Left colon (tissue), 2 donors: ENCODE results near the gene ERBB4. TPM values are rescaled to one million over a fixed set of nuclear protein-coding genes. Genes with fewer than 3 reads are reported as not detected.
A peak's percentile ranks its signal among the peaks of the same experiment; 100 is the strongest.

ENCODE experiments used
- ATAC-seq: fragments of 200-7000 bp; cut with Tn5 transposase; one replicate; pipeline ENCODE4 v1.9.1; 2020; ENCODE audit warnings: mild to moderate bottlenecking, moderate library complexity
- DNase-seq, 2 donors: peaks; one replicate each; pipeline ENCODE4 v3.0.0-alpha.2; 2020
- intact Hi-C, 2 donors: fragments of 100-400 bp; cut with DNase I in 1 of 2; cut with micrococcal nuclease in 1 of 2; formaldehyde crosslinking; loops; one replicate each; pipeline versions ENCODE4 v1.11.2 to v1.14.0; 2022; cut with DNase I, micrococcal nuclease
- total RNA-seq, 2 donors: library from RNA; stranded (reverse); fragmentation: NEBNext Ultra II Directional; extraction: Animal tissue kit (Norgen Biotek cat#: 25700); gene quantifications; one replicate each; pipeline ENCODE4 v1.2.1, GENCODE V29; 2021
- donor health status: DM: no; HTN: no; CAD: no.
- donor health status: DM: yes; HTN: yes; CAD: no.

ERBB4 gene
- total RNA-seq, 2 donors from 2014 or later: 0.18 to 0.70 TPM

- intact Hi-C loops: no loop called here
- ATAC-seq (no peak), DNase-seq (no peak)
These were observed 1133.6 kb downstream of the ERBB4 start for GRCh38 chr2:211405036-211405435.

DNA sequence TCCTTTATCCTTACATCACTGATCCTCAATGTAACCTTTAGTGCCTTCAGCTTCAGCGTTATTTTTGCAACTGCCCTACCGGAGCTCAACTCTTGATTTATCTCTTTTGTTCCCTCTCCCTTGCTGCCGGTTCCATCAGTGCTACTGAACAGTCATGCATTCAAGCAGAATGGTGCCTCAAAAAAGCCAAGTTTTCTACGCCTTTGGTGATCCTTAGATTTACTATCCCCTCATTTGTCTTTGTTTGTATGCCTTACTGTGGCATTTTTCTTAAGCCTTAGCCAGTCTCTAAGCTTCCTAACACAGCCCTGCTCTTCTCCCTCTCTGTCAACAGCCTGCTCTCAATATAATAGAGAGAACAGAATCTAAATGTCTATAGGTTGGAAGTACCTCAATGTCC is 1134.5 kb downstream of the ERBB4 start:
- DNase-seq (no peak), ATAC-seq (no peak)
- intact Hi-C loops: no loop called here

DNA sequence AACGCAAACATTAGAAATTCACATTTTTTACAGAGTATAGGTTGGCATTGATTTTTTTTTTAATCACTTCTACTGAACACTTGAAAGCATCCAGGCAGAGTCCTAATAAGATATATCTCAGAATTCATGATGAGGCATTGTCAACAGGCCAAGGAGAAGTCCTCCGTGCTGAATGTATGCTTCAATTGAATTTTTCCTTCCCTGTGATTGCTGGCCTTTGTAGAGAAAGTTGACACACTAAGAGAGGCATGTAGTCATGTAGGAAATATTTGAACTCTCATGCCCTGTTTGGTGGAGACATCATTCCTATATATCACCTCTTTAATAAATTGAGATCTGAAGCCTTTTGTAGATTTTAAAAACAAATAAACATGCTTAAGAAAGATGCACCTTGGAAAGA is 1137.3 kb downstream of the ERBB4 start:
- intact Hi-C loops: no loop called here
- no peak for ATAC-seq
- no peak for DNase-seq

DNA sequence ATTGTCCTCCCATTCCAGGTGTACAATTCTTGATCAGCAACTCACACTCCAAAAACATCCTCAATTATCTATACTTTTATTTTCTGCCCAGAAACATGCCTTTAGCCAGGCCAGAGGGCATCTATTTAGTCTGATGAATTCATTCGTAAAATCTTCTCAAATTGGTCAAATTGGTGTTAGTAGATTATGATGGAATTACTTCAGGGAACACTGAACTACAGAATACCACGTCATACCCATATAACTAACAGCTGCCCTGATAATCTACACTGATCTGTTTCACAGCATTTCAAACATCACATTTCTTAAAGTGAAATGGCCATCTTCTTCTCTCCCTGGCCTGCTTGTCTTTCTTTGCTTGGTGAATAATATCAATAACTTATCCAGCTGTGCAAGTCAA is 1140.8 kb downstream of the ERBB4 start:
- ATAC-seq (no peak), DNase-seq (no peak)
- intact Hi-C loops: no loop called here

GRCh38 chr2:211396815-211397214 is 1141.8 kb downstream of the ERBB4 start:
- ATAC-seq (peak; percentile 67), DNase-seq (no peak)
- intact Hi-C loops: no loop called here

DNA sequence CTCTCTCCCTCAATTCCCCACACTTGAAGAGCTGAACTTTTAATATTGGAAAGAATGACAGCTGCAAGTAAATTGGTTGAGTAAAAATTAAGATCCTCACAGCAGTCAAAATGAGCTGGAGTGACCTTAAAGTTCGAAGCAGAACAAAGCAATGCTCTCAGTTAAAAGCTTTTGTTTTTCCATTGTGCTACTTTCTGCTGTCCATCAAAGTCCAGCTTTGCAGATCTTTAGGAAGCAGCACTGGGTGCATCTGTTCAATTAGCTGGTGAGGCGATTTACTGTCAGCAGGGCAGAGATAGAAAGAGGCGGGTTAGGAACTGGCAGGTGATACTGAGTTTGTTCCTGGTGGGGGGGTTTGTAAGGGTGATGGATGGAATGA is 1147.4 kb downstream of the ERBB4 start:
- intact Hi-C loops: no loop called here
- DNase-seq (no peak), ATAC-seq (no peak)

DNA sequence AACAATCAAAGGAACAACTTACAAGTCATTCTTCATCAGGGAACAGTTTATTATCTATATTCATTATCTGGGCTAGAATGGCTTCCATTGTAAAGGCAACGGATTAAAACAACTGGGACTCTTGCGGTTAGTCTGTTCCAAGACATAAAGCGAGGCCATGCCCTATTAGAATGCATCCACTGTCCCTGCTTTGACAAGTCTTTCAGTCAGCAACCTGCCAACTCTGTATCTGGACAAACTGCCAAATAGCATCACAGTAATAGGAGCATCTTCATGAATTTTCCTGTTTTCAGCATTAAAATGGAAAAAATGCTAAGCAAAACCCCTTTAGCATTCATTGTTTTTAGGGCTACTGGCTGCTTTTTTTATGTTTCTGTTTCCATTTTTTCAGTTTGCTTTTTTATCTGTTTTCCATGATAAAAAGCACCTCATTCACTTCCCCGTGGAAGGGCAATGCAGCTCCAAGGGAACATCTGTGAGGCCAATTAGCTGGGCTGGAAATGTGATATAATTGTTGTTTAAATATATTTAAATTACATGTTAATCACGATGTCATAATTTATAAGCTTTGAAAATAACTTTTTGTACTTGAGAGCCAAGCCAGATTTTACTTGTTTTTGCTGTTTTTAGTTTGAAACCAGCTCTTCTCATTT is 1147.9 kb downstream of the ERBB4 start:
- intact Hi-C loops: no loop called here
- DNase-seq (no peak), ATAC-seq (no peak)

DNA sequence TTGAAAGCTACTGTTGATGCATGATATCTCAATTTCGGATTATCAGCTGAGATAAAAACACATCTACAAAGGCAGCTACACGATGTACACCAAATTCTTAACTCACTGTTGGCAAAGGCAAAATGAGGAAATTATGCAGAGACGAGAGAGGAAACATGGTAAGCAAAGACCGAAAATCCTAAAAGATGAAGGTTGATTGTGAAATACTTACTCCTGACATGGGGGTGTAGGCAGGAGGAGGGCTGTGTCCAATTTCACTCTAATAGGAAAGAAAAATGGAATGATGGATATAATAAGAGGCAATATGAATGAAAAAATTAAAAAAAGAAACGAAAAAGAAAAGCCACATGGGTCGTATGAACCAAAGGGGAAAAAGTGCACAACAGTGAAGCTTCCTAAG is 1150.9 kb downstream of the ERBB4 start:
- ATAC-seq: no peak
- intact Hi-C loops: no loop called here
- DNase-seq: no peak

- DNase-seq: no peak
- intact Hi-C loops: no loop called here
- no peak for ATAC-seq
These were observed 1158.6 kb downstream of the ERBB4 start for GRCh38 chr2:211380041-211380440.

DNA sequence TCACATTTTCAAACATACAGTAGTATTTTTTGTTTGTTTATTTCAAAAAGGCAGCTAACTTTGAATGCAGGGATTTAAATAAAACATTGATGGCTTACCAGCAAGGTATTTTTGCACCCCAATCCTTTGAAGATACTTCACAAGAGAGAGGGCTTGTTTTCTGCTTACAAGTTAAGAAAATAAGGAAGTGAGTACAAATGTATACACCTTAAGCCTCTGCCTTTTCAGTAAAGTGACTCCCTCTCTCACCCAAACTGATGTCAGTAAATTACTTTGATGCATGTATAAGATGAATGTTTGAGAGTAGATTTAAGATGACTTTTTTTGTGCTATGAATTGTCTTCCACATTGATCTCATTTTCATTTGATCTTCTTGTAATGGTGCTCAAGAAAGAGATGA is 1162.2 kb downstream of the ERBB4 start:
- no peak for ATAC-seq
- DNase-seq: no peak
- intact Hi-C loops: no loop called here

- ATAC-seq (peak; percentile 97), DNase-seq (no peak)
- intact Hi-C loops: no loop called here
These were observed 1165.4 kb downstream of the ERBB4 start for GRCh38 chr2:211373203-211373602.

DNA sequence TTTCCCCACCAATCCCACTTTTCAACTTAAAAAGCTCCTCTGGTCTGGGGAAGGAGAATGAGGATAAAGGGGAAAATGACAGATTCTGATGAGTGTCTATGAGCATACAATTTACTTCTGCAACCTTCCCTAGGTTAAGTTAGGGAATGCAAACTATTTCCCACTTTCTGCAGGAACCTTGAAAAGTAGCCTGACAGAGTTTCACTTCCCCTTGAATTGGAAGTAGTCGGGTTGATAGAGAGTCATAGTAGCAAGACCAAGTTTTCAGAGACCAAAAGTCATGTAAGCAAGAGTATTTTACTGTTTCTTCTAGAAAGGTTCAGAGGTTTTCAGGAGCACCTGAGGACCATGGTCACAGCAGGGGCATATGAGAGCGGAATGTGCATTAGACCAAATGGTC is 1167.1 kb downstream of the ERBB4 start:
- no peak for ATAC-seq
- DNase-seq: no peak
- intact Hi-C loops: no loop called here

DNA sequence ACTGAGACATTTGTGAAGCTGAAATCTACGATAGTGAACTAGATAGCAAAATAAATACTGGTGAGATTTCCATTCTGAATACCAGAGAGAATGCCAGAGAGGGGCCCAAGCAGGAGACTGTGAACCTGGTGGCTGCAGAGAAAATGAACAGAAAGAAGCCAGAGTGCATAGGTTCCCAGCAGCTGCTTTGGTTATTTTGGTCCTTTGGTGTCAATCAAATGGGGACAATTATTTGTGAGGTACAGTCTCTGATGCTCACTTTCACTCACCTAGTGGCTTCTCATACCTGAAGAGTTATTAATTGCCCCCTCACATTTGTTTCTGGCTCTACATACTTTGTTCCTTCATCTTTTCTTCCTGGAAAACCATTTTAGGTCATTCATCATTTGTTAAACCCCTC is 1170.1 kb downstream of the ERBB4 start:
- intact Hi-C loops: no loop called here
- ATAC-seq (no peak), DNase-seq (no peak)

- ATAC-seq (no peak), DNase-seq (no peak)
- intact Hi-C loops: no loop called here
These were observed 1170.9 kb downstream of the ERBB4 start for GRCh38 chr2:211367711-211368110.

DNA sequence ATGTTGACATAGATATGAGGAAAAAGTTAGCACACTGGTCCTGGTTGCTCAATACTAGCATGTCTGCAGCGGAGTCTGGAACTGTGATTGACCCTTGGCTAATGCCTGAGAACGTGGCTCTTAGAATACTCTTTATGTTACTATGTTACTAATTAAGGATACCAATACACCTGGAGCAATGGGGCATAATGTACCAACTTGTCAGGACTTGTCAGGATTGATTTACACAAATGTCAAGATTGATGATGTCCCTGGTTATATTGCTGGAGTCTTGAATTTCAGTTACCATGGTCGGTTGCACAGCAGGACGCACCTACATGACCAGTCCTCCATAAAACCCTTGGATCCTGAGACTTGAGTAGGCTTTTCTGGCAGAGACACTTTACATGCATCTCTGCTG is 1171.3 kb downstream of the ERBB4 start:
- intact Hi-C loops: no loop called here
- ATAC-seq (no peak), DNase-seq (no peak)

GRCh38 chr2:211364911-211365310 is 1173.7 kb downstream of the ERBB4 start:
- DNase-seq (no peak), ATAC-seq (no peak)
- intact Hi-C loops: no loop called here

DNA sequence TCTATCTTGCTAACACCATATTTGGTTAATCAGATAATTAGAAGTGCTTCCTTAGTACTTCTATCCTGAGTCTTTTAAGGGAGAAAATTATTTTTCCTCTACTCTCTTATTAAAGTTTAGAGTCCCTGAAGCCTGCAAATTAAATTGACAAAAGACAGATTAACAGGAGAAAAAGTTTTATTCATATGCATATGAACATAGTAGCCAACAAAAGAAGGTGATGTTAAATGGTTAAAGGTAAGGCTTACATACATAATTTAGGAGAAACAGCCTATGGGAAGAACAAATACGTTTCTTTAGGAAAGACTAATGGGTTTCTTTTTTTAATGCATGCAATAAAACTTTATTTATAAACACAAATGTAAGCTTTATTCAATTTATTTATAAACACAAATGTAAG is 1177.2 kb downstream of the ERBB4 start:
- ATAC-seq (no peak), DNase-seq (no peak)
- intact Hi-C loops: no loop called here

DNA sequence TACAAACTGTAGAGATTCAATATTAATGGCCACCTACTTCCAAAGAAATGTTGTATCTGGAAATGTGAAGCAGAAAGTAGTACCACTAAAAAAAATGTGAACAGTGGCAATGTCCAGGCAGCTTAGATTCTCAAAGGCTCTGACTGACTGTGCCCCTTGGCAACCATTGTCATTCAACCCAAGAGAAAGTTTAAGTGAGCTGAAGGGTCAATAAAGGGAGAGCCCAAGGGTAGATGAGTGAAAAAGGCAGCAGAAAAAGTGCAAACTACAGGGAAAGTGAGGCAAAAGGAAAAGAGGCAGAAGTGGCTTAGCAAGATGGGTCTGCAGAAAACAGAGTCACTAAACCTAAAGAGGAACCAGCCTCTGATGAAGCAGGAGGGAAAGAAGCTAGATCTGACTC is 1179.3 kb downstream of the ERBB4 start:
- no peak for ATAC-seq
- no peak for DNase-seq
- intact Hi-C loops: no loop called here

DNA sequence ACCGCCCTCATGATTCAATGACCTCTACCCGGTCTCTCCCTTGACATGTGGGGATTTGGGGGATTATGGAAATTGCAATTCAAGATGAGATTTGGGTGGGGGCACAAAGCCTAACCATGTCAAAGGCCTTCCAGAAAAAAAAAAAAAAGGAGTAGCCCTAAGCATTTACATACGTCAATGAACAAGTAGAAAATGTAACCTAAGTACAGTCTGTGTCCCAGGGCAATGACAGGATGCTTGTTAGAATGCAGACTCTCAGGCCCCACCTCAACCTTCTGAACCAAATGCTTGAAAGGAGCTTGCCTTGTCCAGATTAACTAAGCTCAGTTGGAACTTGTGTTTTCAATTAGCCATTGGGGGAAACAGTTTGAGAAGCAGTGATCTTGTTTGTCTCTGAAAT is 1180.1 kb downstream of the ERBB4 start:
- DNase-seq (no peak), ATAC-seq (no peak)
- intact Hi-C loops: no loop called here

DNA sequence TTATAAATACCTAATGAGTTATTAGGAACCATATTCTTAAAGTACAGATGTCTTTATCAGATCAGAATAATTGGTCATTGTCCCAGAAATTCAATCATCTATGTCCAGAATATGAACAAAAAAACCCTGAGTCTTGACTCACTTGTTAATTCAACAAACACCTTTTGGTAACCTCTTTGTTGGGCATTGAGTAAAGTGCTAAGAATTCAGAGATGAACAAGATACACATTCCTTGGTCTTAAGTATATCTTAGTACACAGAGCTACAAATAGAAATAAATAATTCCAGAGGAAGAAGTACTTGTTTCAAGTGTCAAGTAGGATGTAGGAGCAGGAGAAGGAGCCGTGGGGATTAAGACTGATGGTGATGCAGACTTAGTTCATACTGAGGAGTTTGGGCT is 1184.1 kb downstream of the ERBB4 start:
- no peak for DNase-seq
- intact Hi-C loops: no loop called here
- no peak for ATAC-seq

- intact Hi-C loops: no loop called here
- ATAC-seq (no peak), DNase-seq (no peak)
These were observed 1186.6 kb downstream of the ERBB4 start for GRCh38 chr2:211351987-211352386.

GRCh38 chr2:211349031-211349430 is 1189.6 kb downstream of the ERBB4 start:
- DNase-seq (no peak), ATAC-seq (no peak)
- intact Hi-C loops: no loop called here
